GM11168 (cell line): ENCODE data around the gene HDDC3.

ENCODE experiments used
- in situ Hi-C: fragments of 300-500 bp; cut with MboI; formaldehyde crosslinking; loops from one replicate; pipeline ENCODE4 v1.12.0; 2022; ENCODE audit warnings: low sequenced_read_pairs; ENCODE audit not compliant: unreplicated experiment

HDDC3 gene

DNA sequence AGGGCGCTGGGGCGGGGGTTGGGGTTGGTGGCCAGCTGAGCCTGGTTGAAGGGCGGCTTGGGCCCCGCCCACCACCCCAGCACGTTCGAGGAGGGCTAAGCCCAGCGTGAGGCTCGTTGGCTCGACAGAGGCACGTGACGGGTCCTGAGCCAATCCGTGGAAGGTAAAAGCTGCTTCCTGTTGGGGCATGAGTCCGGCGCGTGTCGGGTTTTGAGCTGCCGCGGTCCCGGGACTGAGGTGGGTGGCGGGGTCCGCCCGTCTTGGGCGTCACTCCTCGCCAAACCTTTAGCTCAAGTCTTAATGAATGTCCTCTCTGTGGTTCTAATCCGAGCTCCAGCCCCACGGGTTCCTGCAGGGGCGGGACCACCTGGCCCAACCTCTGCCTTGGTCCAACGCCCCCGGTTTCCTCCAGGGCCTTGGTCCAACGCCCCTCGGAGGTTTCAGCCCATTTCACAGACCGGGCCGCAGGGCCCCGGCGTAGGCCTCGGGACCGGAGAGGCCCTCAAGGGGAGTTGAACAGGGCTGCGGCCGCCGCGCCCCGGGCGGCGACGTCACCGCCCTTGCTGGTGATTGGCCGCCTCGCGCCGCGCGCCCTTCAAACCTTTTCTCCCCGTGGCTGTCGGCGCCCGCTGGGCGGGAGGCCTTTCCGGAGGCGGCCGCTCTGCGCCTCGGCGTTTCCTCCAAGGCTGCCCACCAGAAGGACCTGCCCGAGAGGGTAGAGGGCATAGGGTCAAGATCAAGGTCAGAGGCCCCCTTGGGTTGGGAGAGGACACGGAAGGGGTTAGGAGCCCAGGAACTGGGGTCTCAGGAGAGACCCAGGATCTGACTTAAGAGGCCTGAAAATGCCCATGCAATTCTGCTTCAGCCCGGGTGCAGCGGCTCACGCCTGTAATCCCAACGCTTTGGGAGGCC, 22.6 kb upstream of the HDDC3 start, which contains the start of gene RCCD1:
Gene RCCD1 (plus strand): TSS at position 173 of the 912 bp plus-strand sequence. CDS start 1,851 bp downstream, outside the sequence.
- in situ Hi-C loops = loop anchor here (10.0 kb wide), 1 partner anchor 80 kb away; no protein-coding TSS in a partner anchor

DNA sequence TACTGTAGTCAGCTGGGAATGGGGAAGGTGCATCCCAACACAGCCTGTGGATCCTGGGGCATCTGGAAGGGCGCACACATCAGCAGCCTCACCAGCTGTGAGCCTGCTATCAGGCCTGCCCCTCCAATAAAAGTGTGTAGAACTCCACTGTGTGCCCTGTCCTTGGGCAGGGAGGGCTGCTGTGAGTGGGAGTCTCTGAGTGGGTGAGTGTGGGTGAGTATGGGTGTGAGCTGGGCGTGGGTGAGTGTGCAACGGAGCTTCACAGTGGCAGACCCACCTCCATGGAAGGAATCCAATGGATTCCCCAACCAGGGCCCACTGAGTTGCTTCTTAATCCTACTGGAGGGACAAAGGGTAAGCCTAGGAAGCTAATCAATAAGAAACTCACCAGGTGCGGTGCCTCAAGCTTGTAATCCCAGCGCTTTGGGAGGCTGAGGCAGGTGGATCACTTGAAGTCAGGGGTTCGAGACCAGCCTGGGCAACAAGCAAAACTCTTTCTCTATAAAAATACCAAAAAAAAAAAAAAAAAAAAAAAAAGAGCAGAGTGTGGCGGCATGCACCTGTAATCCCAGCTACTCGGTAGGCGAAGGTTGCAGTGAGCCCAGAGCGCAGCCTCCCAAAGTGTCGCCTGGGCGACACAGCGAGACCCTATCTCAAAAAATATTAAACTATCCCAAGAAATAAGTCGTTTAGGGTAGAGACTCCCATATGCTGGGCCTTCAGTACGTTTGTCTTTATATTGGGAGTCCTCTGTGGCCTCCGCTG, 21.8 kb upstream of the HDDC3 start:
- in situ Hi-C loops = loop anchor here (10.0 kb wide), 1 partner anchor 81 kb away; no protein-coding TSS in a partner anchor

DNA sequence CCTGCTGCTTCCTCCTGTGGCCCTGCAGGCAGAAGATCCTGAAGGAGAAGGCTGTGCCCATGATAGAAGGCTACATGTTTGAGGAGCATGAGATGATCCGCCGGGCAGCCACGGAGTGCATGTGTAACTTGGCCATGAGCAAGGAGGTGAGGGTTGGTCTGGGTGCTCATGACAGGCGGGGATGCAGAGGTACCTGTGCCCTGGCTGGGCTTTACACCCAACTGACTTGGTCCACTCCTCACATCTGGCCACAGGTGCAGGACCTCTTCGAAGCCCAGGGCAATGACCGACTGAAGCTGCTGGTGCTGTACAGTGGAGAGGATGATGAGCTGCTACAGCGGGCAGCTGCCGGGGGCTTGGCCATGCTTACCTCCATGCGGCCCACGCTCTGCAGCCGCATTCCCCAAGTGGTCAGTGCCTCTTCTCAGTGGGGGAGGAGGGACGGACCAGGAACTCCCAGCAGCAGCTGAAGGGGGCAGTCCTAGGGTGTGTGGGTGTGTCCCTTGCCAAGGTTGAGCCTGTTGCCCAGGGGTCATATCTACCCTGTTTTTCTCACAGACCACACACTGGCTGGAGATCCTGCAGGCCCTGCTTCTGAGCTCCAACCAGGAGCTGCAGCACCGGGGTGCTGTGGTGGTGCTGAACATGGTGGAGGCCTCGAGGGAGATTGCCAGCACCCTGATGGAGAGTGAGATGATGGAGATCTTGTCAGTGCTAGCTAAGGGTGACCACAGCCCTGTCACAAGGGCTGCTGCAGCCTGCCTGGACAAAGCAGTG, 20.7 kb upstream of the HDDC3 start:
- in situ Hi-C loops = loop anchor here (10.0 kb wide), 1 partner anchor 82 kb away; no protein-coding TSS in a partner anchor

DNA sequence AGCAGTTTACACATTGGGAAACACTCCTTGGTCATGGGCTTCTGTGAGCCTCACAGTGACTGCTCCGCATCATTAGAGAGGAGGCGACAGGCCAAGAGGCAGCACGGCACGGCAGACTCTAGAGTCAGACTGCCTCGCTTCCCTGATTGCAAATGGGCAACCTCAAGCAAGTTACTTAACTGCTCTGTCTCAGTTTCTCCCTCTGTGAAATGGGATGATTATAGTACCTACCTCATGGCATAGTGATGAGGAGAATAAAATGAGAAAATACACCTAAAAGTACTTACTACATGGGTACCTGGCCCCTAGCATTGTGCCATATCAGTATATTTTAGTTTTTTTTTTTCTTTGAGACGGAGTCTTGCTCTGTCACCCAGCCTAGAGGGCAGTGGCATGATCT, 18.3 kb upstream of the HDDC3 start:
- in situ Hi-C loops = loop anchor here (10.0 kb wide), 1 partner anchor 84 kb away; no protein-coding TSS in a partner anchor

DNA sequence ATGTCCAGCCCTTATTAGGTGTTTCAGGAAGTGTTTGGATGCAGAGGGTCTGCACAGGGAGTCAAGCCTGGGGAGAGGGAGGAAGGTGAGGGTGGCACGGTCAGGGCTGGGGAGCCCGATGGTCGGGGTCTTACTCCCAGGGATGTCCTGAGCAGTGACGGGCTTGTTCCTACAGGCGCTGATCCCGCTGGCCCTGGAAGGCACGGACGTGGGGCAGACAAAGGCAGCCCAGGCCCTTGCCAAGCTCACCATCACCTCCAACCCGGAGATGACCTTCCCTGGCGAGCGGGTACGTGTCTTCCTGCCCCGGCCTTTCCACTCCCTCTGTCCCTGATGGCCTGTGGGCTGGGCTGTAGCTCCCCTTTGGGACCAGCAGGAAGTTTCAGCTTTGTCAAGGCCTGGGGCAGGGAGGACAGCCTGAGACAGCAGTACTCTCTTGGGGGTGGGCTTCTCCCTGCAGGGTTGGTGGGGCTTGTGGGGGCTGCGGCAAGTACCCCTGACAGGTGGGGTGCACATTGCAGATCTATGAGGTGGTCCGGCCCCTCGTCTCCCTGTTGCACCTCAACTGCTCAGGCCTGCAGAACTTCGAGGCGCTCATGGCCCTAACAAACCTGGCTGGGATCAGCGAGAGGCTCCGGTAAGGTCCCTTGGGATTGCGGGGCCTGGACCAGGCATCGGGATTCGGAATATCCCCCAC, 17.8 kb upstream of the HDDC3 start:
- in situ Hi-C loops = loop anchor here (10.0 kb wide), 1 partner anchor 85 kb away; no protein-coding TSS in a partner anchor

DNA sequence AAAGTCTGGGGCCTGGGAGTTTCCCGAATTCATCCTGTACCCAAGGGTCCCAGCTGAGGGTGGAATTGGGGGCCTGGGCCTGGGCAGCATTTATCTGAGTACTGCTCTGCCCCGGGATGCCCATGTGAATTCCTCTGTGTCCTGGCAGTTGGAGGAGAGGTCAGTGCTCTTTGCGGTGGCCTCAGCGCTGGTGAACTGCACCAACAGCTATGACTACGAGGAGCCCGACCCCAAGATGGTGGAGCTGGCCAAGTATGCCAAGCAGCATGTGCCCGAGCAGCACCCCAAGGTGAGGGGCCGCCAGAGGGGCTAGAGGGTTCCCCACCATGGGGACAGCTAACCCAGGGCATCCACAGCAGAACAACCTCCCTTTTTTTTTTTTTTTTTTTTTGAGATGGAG, 16.2 kb upstream of the HDDC3 start:
- in situ Hi-C loops = no loop called here

DNA sequence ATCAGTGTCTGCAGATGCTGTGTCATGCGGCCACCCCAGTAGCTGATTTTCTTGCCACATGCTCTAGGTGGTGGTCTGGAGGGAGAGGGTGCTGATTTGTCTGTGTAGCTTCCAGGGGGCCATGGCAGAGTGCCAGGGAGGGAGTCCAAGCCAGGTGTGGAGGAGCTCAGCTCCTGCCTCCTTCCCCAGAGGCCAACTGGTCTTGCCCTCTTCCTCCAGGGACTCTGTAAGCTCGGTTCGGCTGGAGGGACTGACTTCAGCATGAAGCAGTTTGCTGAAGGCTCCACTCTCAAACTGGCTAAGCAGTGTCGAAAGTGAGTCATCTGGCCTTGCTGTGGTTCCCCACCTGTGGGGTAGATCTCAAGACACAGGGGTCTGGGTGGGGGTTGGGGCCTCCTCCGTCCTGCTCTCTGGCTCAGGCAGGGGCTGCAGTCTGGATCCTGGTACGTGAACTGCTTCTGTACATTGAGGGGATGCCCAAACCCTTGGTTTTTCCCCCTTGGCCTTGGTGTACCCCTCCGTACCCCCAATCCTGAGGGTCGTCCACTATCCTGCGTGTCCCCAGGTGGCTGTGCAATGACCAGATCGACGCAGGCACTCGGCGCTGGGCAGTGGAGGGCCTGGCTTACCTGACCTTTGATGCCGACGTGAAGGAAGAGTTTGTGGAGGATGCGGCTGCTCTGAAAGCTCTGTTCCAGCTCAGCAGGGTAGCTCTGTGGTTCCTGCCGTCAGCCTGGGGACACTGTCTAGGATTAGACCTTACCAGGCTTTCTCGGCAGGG, 15.4 kb upstream of the HDDC3 start:
- in situ Hi-C loops = no loop called here

DNA sequence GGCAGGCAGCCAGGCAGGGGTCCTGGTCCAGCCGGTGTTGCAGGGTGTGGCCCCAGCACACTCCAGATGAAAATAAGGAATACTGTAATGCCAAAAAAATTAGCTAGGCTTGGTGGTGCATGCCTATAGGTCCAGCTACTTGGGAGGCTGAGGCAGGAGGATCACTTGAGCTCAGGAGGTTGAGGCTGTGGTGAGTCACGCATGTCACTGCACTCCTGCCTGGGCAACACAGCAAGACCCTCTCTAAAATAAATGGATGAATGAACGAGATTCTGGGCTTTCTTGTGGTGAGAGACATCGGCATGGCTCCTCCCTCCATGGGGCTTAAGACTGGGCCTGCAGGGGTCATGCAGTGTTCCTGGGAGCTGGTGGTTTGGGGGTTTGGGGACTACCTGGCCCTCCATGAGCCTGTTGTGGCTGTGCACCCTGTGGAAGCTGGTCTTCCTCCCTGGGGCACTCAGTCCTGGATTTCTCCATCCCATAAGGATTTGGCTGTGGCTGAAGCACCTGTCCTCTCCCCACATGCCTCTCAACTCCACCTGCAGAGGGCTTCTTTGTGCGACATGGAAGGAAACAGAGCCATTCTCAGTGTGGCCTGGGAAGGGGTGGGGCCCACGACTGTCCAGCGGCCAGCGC, 14.7 kb upstream of the HDDC3 start:
- in situ Hi-C loops = no loop called here

DNA sequence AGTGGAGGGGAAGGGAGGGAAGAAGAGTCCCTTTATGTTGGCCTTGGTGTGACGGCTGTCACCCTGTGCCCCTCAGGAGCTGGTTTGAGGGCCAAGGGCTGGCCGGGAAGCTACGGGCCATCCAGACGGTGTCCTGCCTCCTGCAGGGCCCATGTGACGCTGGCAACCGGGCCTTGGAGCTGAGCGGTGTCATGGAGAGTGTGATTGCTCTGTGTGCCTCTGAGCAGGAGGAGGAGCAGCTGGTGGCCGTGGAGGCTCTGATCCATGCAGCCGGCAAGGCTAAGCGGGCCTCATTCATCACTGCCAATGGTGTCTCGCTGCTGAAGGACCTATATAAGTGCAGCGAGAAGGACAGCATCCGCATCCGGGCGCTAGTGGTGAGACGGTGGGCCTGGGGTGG, 14.2 kb upstream of the HDDC3 start:
- in situ Hi-C loops = no loop called here

DNA sequence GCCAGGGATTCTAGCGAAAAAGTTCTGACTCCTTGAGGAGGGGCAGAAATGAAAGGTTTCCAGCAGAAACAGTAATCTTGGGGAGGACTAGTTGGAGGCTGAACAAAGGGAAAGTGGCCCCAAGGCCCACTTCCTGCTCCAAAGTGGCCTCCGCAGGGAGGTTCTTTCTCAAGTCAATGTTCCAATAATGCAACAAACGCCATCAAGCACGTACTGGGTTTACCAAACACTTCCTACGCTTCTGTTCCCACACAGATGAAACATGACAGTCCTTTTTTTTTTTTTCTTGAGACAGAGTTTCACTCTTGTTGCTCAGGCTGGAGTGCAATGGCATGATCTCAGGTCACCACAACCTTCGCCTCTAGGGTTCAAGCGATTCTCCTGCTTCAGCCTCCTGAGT, 12.7 kb upstream of the HDDC3 start:
- in situ Hi-C loops = no loop called here

DNA sequence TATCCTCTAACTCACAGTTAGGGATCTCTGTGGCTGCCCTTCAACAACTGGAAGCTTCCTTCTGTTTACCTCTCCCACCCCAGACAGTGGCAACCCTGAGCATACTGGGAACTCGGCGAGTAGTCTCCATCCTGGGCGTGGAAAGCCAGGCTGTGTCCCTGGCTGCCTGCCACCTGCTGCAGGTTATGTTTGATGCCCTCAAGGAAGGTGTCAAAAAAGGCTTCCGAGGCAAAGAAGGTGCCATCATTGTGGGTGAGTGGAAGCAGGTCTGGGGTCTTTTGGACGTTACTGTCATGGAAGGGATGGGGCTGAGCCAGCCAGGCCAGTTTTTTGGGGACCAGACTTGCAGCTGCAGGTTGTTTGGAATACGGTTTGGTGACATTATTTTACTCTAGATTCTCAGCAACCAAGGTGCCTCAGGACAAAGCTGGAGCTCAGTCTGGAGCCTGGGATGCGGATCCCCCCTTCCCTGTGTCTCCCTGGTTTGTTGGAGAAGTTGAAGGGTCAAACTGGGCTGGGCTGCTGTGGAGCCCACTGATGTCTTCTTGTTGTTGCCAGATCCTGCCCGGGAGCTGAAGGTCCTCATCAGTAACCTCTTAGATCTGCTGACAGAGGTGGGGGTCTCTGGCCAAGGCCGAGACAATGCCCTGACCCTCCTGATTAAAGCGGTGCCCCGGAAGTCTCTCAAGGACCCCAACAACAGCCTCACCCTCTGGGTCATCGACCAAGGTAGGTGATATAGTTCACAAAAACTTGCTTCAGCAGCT, 10.2 kb upstream of the HDDC3 start:
- in situ Hi-C loops = no loop called here

DNA sequence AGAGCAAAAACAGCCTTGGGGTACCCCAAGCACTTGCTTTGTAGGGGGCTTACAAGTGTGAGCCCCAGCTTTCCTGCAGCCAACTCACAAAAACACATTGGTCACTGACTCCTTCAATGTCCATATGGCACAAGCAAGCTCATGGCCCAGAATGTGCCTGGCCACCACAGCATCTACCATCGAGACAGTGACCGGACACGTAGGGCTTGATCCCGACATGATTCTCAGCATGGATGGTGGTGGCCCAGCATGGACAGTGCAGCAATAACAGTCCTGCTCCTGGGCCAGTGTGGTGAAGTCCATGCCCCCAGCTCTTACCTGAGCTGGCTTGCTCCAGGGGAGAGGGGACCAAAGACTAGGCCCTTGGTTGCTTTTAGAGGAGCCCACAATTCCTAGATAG, 8.7 kb upstream of the HDDC3 start:
- in situ Hi-C loops = no loop called here

DNA sequence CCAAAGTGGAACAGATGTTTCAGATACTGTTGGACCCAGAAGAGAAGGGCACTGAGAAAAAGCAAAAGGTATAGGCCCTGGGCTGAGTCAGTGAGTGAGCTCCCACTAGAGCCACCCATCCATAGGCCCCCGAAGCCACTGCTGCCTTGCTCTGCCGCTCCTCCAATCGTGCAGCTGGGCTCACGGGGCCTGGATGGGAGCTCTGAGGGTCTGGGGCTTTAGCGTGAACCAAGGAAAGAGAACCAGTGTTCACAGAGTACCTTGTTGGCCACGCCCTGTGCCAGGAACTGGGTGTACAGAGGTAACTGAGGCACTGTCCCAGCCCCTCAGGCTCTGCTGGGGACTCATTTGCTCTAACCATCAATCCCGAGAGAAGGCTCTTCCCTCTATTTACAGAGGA, 7.4 kb upstream of the HDDC3 start:
- in situ Hi-C loops = no loop called here

DNA sequence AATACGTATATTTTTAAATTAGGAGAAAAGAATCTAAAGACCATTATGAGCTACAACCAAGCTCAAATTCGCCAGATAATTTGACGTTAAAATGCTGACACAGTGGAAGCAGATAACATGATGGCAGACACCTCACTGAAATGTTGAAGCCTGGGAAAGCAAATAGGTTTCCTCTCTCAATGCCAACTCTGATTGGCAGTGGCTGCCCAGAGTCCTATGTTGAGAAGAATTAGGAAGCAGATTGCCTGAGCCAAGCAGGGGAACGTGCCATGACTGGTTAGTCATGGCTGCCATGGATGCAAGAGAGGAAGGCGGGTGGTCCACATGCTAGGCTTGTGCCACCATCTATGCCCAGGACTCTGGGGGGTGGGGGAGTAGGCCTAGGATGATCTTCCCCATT, 5.9 kb upstream of the HDDC3 start:
- in situ Hi-C loops = no loop called here

DNA sequence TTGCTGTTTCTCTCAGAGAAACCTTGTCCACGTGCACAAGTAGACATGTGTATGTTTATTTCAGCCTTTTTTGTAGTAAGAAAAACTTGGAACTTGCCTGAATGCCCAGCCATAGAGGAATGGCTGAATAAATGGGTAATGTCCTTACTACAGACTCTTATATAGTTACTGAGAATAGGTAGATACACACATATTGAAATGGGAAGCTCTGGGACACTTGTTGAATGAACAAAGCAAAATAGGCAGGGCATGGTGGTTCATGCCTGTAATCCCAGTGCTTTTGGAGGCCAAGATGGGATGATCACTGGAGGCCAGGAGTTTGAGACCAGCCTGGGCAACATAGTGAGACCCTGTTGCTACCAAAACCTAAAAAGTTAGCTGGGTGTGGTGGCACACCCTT, 4.5 kb upstream of the HDDC3 start:
- in situ Hi-C loops = no loop called here

DNA sequence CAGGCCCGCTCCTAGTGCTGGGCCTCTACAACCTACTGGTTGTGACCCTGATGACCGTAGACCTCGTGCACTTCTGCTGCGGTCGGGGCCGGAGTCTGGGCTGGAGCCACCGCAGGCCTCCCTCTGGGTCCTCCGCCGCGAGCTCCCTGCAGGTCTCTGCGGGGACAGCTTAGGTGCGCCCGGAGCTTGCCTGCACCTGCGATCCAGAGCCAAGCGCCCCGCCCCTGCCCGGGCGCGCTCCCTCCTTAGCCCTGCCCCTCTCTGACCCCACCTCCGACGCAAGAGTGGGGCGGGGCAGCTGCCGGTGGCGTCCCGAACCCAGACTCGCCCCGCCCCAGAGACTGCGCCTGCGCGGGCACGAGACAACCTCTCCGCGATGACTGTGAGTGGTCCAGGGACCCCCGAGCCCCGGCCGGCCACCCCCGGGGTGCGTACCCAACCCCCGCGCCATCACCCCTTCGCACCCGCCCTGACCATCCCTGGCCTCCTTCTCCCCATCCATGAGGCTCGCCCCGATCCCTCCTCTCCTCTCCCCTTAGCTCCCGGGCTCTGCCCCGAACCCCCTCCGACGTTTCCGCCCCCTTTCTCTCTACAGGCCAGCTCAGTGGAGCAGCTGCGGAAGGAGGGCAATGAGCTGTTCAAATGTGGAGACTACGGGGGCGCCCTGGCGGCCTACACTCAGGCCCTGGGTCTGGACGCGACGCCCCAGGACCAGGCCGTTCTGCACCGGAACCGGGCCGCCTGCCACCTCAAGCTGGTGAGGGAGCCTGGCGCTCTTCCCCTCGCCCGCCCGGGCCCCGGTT, 2.8 kb upstream of the HDDC3 start, which contains the start of gene UNC45A:
Gene UNC45A (plus strand): TSS at position 337 of the 803 bp plus-strand sequence. CDS start 40 bp downstream, at position 377.
- in situ Hi-C loops = no loop called here
